CD4-positive, alpha-beta T cell treated with Interleukin-17A for 1 hour (primary cell): ENCODE results near the gene WWC1.
"Not testable (repeated sequence)": the region's sequence is repeated elsewhere in the genome, so short reads cannot be mapped to it uniquely, and the experiment has no call there.

ENCODE experiments used
- DNase-seq: peaks from one replicate; pipeline ENCODE4 v3.0.0-alpha.2; 2020

Gene WWC1

GRCh38 chr5:168339109-168339771 is 47.8 kb downstream of the WWC1 start:
- DNase-seq, result no peak

- not testable (repeated sequence) for DNase-seq
These were observed 48.3 kb downstream of the WWC1 start for GRCh38 chr5:168339772-168340140.

GRCh38 chr5:168340487-168340886 is 49.0 kb downstream of the WWC1 start:
- DNase-seq, result no peak

GRCh38 chr5:168341178-168341577 is 49.7 kb downstream of the WWC1 start:
- no peak for DNase-seq

DNA sequence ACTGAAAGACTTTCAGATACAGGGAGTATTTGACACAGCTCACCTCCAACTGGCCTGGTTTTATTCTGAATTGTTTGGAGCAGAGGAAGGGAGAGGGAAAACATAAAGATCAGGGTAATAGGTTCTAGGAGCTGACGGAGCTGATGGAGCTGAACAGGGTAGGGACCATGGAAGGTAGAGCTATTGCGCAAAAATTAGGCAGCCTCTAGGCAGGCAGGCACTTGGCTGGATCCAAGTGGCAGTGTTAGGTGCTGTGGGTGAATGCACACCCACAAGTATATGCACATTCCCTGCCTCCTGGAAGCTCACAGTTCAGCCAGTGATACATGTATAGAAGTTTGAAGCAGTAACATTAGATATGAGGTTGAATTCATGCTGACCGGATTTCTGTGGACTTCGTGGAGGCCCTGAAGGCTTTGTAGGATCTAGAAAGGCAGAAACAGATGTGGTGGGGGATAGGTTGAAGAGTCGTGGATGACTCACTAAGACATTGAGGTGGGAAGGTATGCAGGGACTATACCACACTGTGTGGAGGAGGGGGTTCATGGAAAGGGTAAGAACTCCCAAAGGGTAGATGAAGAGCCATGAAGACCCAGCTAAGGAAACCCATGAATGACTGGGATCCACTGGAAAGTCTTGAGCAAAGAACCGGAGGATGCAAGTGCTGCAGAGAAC is 50.8 kb downstream of the WWC1 start:
- DNase-seq, result no peak

DNA sequence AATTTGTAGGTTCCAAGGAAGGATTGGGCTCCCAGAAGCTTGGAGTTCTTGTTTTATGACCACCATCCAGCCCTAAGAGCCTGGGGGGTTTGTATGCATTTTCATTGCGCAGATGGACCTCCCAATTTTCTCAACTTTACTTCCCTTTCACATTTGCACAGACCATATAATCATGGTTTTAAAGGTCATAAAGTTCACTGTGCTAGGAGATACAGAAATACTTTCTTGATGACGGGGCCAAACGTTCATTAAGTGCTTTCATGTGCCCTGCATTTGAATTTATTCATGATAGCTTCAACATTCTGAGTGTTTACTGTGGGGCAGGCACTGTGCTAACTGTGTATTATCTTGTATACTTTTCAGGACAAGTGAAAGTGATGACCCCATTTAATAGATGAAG is 51.5 kb downstream of the WWC1 start:
- DNase-seq, result no peak

DNA sequence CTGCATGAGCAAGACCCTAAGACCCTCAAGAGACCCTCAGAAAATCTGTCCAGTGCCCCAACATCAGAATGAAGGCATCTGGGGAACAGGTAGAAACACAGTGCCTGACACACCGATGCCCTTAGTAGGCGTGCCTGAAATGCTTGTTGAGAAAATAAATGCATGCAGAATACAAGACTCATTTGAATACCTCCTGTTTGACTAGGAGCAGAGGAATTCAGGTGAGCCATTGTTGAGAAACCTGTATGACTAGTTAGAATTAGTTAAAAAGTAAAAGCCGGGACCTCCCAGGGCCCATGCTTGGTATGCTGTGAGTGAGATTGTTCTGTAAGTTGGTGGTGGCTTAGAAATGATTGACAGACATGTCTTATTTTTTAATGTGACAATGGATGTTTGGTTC is 55.0 kb downstream of the WWC1 start:
- no peak for DNase-seq

GRCh38 chr5:168347368-168348083 is 56.1 kb downstream of the WWC1 start:
- DNase-seq, result no peak

- DNase-seq, result no peak
These were observed 56.6 kb downstream of the WWC1 start for GRCh38 chr5:168348084-168348414.

DNA sequence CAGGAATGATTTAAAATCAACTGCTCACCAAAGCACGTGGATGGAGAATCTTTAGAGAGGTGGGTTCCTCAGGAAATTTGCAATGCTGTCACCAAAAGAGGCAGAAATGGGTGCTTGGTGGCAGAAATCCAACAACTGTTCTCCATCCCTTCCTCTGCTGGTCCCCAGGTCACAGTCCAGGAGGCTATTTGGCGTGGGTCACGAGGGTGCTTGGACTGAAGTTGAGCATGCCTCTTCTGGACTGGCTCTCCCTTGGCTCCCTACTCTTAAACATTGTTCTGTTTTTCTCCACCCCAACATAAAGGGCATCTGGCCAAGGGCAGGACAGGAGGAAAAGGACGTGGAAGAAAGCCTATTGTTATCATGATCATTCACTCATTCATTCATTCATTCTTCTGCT is 58.9 kb downstream of the WWC1 start:
- DNase-seq, result no peak

- DNase-seq, result no peak
These were observed 61.9 kb downstream of the WWC1 start for GRCh38 chr5:168353216-168353957.

GRCh38 chr5:168354397-168354796 is 63.0 kb downstream of the WWC1 start:
- DNase-seq, result no peak

GRCh38 chr5:168356171-168356570 is 64.7 kb downstream of the WWC1 start:
- DNase-seq, result no peak

DNA sequence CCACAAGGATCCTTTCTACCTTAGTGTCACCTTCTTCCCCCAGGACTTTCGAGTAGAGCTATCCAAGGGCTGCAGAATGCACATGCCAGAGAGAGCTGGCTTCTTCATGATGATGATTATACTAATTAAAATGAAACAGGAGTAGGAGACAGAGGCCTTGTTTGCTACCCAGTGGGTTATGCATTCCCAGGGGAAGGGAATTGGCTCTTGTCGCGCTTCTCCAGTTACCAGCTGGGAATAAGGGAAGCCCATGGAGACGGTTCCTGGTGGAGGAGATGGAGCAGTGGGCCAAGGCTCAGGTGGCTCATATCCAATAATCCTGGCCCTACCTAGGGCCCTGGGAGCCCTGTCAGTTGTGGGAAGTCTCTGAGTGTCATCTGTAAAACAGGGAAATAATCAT is 65.1 kb downstream of the WWC1 start:
- DNase-seq, result no peak

- DNase-seq, result no peak
These were observed 66.4 kb downstream of the WWC1 start for GRCh38 chr5:168357876-168358275.

DNA sequence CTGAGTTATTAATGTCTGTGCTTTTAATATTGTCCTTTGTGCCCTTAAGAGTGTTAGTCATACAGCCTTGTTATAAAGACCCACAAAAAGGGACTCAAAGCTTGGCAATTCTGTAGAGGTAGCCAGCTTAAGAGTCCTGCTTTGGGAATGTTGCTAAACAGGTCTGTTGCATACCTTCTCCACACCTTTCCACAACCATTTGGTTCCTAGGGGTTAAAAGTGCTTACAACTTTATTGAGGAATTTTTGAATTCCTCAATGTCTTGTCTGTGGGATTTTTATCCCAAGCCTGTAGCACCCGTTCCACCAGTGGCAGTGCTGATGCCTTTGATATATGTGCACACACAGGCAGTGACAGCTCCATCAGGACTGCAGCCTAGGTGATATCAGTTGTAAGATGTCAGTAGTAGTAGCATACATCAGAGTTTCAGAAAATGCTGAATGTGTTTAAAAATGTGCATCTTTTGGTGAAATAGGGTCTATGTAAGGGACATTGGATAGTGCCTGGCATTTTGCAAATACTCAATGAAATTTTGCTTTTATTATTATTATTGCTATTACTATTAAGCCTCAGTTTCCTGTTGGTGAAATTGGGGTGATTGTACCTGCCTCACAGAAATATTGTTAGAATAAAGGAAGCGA is 68.5 kb downstream of the WWC1 start:
- no peak for DNase-seq

DNA sequence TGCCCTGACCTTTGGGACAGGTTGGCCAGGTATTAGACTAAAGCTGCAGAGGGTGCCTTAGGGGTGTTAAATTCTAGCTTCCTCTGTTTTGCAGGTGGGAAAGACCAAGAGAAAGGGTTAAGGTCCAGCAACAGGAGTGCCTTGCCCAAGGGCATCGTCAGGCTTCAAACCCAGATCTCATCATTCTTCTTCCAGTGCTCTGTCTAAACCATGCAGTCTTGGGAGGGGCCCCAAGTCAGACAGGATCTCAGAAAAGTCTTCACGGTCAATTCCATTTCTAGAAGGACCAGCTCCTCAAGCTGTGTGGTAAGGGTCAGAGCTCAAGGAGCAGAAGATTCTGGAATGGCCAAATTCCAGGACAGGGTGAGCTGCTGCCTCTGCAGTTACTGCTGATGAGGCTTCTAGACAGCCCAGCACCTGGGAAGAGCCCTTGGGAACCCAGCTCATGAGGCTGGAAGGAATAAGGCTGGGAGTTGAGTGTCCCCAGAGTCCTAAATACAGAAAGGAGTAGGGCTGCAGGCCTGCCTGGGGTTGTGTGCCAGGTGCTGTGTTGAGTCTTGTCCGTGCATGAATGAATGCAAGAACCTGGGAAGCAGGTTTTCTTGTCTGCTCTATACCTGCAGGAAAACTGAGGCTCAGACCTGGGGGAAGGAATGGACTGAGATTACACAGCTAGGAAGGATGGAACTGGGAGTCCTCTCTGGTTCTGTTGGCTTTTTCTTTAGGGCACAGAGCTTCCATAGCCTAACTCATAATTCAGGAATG is 69.3 kb downstream of the WWC1 start:
- DNase-seq, result no peak

DNA sequence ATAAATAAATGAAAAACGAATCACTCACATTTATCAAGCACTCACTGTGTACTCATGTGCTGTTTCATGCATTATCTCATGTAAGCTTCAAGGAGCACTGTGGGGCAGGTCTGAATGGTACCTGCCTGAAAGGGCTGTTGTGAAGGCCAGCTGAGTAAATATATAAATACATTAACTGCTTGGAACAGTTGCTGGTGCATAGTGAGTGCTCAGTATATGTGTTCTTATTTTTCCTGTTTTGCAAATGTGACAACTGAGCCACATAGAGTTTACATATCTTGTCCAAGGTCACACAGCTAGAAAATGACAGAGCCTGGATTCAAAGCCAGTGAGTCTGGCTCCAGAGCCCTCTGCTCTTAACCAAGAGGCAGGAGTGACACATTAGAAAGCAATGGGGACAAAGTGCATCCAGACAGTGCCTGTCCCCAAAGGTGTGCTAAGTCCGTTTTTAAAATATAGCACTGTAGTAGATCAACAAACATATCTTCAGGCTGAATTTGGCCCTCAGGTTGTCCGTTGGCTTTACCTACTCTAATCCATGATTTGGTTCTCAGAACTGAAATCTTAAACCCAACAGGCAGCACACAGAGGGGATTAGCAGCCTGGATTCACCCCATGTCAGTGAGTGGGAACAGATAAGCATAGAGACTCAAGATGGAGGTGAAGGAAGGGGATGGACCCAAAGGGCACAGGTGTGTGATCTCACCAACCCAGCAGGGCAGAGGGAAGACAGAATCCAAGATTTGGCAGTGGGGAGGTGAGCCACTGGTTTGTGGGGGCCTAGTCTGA is 70.8 kb downstream of the WWC1 start:
- DNase-seq, result no peak

- no peak for DNase-seq
These were observed 72.8 kb downstream of the WWC1 start for GRCh38 chr5:168364151-168364661.

DNA sequence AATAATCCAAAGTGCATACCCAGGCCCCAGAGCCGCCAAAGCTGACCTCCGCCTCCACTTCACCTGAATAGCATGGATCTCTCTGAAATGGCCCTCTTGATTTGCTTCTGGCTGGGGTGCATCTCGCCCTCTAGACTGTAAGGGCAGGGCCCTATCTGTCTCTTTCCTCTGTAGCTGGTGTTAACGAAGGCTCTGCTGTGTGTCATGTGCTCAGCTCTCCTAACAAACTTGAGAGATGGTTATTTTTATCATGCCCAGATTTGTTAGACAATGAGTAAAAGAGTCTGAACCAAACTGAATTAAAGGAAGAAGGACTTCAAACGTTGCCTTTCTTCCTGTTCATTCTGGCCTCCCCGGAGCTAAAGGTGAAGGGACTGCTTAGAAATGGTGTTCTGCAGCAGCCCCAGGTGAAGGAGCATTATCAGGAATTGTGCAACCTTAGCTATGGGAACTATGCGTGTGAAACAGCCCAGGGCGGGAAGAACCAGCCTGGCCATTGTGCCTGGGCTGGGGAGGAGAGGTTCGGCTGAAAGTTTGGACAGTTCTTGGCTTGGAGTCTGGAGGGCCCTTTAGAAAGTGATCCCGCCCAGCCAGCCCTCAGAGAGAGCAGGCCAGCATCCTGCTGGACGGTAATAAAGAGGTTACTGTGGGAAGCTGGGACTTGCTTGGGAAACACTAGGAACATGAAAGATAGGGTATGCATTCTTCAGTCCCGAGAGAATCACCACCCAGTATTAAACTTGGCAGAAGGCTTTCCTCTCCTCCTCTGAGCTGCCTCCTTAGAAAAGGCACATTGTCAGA is 73.5 kb downstream of the WWC1 start:
- no peak for DNase-seq
